ENCODE data around the gene TRMT2A. TPM values are rescaled to one million over a fixed set of nuclear protein-coding genes. Genes with fewer than 3 reads are reported as not detected.
A peak's percentile ranks its signal among the peaks of the same experiment; 100 is the strongest.

TRMT2A gene
- total and polyA plus RNA-seq, 8 donors: 39.3 to 60.4 (median 46.6) TPM

GRCh38 chr22:20154602-20155187, 37.7 kb upstream of the TRMT2A start:
- no peak for ATAC-seq
- no peak for TF ChIP-seq CTCF (IDR thresholded peaks at IDR 0.05)
- H3K36me3 ChIP-seq: no peaks in the 10 kb centered on the region
- no peak for DNase-seq
- H3K27me3 ChIP-seq: peaks cover 0 to 31% of the 10 kb centered on the region in 2 donors
- no peak overlapping the region for H3K27ac ChIP-seq
- peaks cover 0 to 7% of the 10 kb centered on the region in 2 donors for H3K4me1 ChIP-seq
- no peaks in the 10 kb centered on the region for H3K9me3 ChIP-seq
- intact Hi-C loops (cut with DNase I): loop anchor here (5.0 to 10.0 kb wide), 2 partner anchors 113 to 130 kb away; partner anchors contain the start of gene RTN4R (in 1 of the 2)
- peak overlapping the region in 1 of 2 donors; percentile 22 for H3K4me3 ChIP-seq

- ATAC-seq (no peak), DNase-seq (no peak)
- intact Hi-C loops (cut with DNase I): loop anchor here in 1 of 2 donors (10.0 kb wide), 1 partner anchor 131 kb away; no protein-coding TSS in a partner anchor
- no peak for TF ChIP-seq CTCF (IDR thresholded peaks at IDR 0.05)
- H3K27me3 ChIP-seq: peaks cover 0 to 31% of the 10 kb centered on the region in 2 donors
- no peak overlapping the region for H3K4me3 ChIP-seq
- H3K4me1 ChIP-seq: peaks cover 0 to 7% of the 10 kb centered on the region in 2 donors
- H3K9me3 ChIP-seq: no peaks in the 10 kb centered on the region
- H3K27ac ChIP-seq: no peak overlapping the region
- H3K36me3 ChIP-seq: no peaks in the 10 kb centered on the region
Observed at GRCh38 chr22:20153945-20154344, 36.9 kb upstream of the TRMT2A start.

- TF ChIP-seq CTCF (IDR thresholded peaks at IDR 0.05): no peak
- intact Hi-C loops (cut with DNase I): loop anchor here in 1 of 2 donors (10.0 kb wide), 1 partner anchor 132 kb away; no protein-coding TSS in a partner anchor
- no peak overlapping the region for H3K27ac ChIP-seq
- peaks cover 0 to 7% of the 10 kb centered on the region in 2 donors for H3K4me1 ChIP-seq
- no peaks in the 10 kb centered on the region for H3K9me3 ChIP-seq
- H3K27me3 ChIP-seq: peaks cover 0 to 31% of the 10 kb centered on the region in 2 donors
- H3K36me3 ChIP-seq: no peaks in the 10 kb centered on the region
- H3K4me3 ChIP-seq: no peak overlapping the region
- DNase-seq: no peak
- ATAC-seq: no peak
Observed at GRCh38 chr22:20152464-20152890, 35.5 kb upstream of the TRMT2A start.

GRCh38 chr22:20151276-20151588, 34.2 kb upstream of the TRMT2A start:
- Histone ChIP-seq H3K27me3 (peaks cover 0 to 25% of the 10 kb centered on the region in 2 donors), H3K4me3 (no peak overlapping the region), H3K36me3 (no peaks in the 10 kb centered on the region), H3K27ac (no peak overlapping the region), H3K9me3 (no peaks in the 10 kb centered on the region), H3K4me1 (peaks cover 0 to 4% of the 10 kb centered on the region in 2 donors)
- DNase-seq (no peak), ATAC-seq (no peak)
- intact Hi-C loops (cut with DNase I): loop anchor here in 1 of 2 donors (10.0 kb wide), 1 partner anchor 134 kb away; no protein-coding TSS in a partner anchor
- TF ChIP-seq CTCF (IDR thresholded peaks at IDR 0.05): no peak

- Histone ChIP-seq H3K4me1 (peaks cover 0 to 2% of the 10 kb centered on the region in 2 donors), H3K27me3 (peaks cover 0 to 21% of the 10 kb centered on the region in 2 donors), H3K36me3 (peaks cover 0 to 1% of the 10 kb centered on the region in 2 donors), H3K9me3 (no peaks in the 10 kb centered on the region), H3K4me3 (no peak within 1 kb of the TSS), H3K27ac (no peak within 1 kb of the TSS)
- ATAC-seq (no peak), DNase-seq (no peak)
- intact Hi-C loops (cut with DNase I): loop anchor here in 1 of 2 donors (10.0 kb wide), 1 partner anchor 134 kb away; no protein-coding TSS in a partner anchor
- TF ChIP-seq CTCF (IDR thresholded peaks at IDR 0.05): no peak
Observed at GRCh38 chr22:20150381-20151275, 33.6 kb upstream of the TRMT2A start, which contains the start of gene CCDC188. Gene CCDC188, minus strand, starts transcription at chr22:20151055. Its CDS starts 69 bp downstream, at chr22:20150986.

Data from left lung (tissue), 10 donors.